ENCODE results near the gene IPPK.

IPPK gene

GRCh38 chr9:92649007-92649406 is 20.9 kb downstream of the IPPK start:
- in situ Hi-C loops (cut with HindIII; ENCODE audit: low pct_unique_long_range_greater_than_20kb, low sequenced_read_pairs): no loop called here
- TF ChIP-seq JUND (IDR thresholded peaks at IDR 0.05; ENCODE audit: low read depth): no peak
- DNase-seq (ENCODE audit: low read depth in 1 of 2, low spot score in 1 of 2): no peak

GRCh38 chr9:92648474-92648971 is 21.4 kb downstream of the IPPK start:
- no peak for DNase-seq (ENCODE audit: low read depth in 1 of 2, low spot score in 1 of 2)
- TF ChIP-seq JUND (IDR thresholded peaks at IDR 0.05; ENCODE audit: low read depth): no peak
- in situ Hi-C loops (cut with HindIII; ENCODE audit: low pct_unique_long_range_greater_than_20kb, low sequenced_read_pairs): no loop called here

- no peak for DNase-seq (ENCODE audit: low read depth in 1 of 2, low spot score in 1 of 2)
- in situ Hi-C loops (cut with HindIII; ENCODE audit: low pct_unique_long_range_greater_than_20kb, low sequenced_read_pairs): no loop called here
- no peak for TF ChIP-seq JUND (IDR thresholded peaks at IDR 0.05; ENCODE audit: low read depth)
These were observed 22.1 kb downstream of the IPPK start for GRCh38 chr9:92647671-92648473.

GRCh38 chr9:92645041-92645440 is 24.9 kb downstream of the IPPK start:
- DNase-seq (ENCODE audit: low read depth in 1 of 2, low spot score in 1 of 2): no peak
- in situ Hi-C loops (cut with HindIII; ENCODE audit: low pct_unique_long_range_greater_than_20kb, low sequenced_read_pairs): no loop called here

GRCh38 chr9:92644278-92644677 is 25.7 kb downstream of the IPPK start:
- no peak for DNase-seq (ENCODE audit: low read depth in 1 of 2, low spot score in 1 of 2)
- in situ Hi-C loops (cut with HindIII; ENCODE audit: low pct_unique_long_range_greater_than_20kb, low sequenced_read_pairs): no loop called here
- TF ChIP-seq JUND (IDR thresholded peaks at IDR 0.05; ENCODE audit: low read depth): no peak

More at GRCh38 chr9:92645041-92645440, 24.9 kb downstream of the IPPK start:
- no peak for TF ChIP-seq JUND (IDR thresholded peaks at IDR 0.05; ENCODE audit: low read depth)

GRCh38 chr9:92642564-92642963 is 27.4 kb downstream of the IPPK start:
- in situ Hi-C loops (cut with HindIII; ENCODE audit: low pct_unique_long_range_greater_than_20kb, low sequenced_read_pairs): no loop called here
- no peak for TF ChIP-seq JUND (IDR thresholded peaks at IDR 0.05; ENCODE audit: low read depth)
- no peak for DNase-seq (ENCODE audit: low read depth in 1 of 2, low spot score in 1 of 2)

GRCh38 chr9:92642041-92642451 is 27.9 kb downstream of the IPPK start:
- in situ Hi-C loops (cut with HindIII; ENCODE audit: low pct_unique_long_range_greater_than_20kb, low sequenced_read_pairs): no loop called here
- no peak for DNase-seq (ENCODE audit: low read depth in 1 of 2, low spot score in 1 of 2)
- no peak for TF ChIP-seq JUND (IDR thresholded peaks at IDR 0.05; ENCODE audit: low read depth)

GRCh38 chr9:92641092-92641809 is 28.7 kb downstream of the IPPK start:
- no peak for DNase-seq (ENCODE audit: low read depth in 1 of 2, low spot score in 1 of 2)
- no peak for TF ChIP-seq JUND (IDR thresholded peaks at IDR 0.05; ENCODE audit: low read depth)
- in situ Hi-C loops (cut with HindIII; ENCODE audit: low pct_unique_long_range_greater_than_20kb, low sequenced_read_pairs): no loop called here

GRCh38 chr9:92640398-92641091 is 29.4 kb downstream of the IPPK start:
- no peak for DNase-seq (ENCODE audit: low read depth in 1 of 2, low spot score in 1 of 2)
- TF ChIP-seq JUND (IDR thresholded peaks at IDR 0.05; ENCODE audit: low read depth): no peak
- in situ Hi-C loops (cut with HindIII; ENCODE audit: low pct_unique_long_range_greater_than_20kb, low sequenced_read_pairs): no loop called here

GRCh38 chr9:92639791-92640271 is 30.1 kb downstream of the IPPK start:
- TF ChIP-seq JUND (IDR thresholded peaks at IDR 0.05; ENCODE audit: low read depth): no peak
- no peak for DNase-seq (ENCODE audit: low read depth in 1 of 2, low spot score in 1 of 2)
- in situ Hi-C loops (cut with HindIII; ENCODE audit: low pct_unique_long_range_greater_than_20kb, low sequenced_read_pairs): no loop called here

- no peak for TF ChIP-seq JUND (IDR thresholded peaks at IDR 0.05; ENCODE audit: low read depth)
- in situ Hi-C loops (cut with HindIII; ENCODE audit: low pct_unique_long_range_greater_than_20kb, low sequenced_read_pairs): no loop called here
- no peak for DNase-seq (ENCODE audit: low read depth in 1 of 2, low spot score in 1 of 2)
These were observed 30.8 kb downstream of the IPPK start for GRCh38 chr9:92639124-92639523.

- in situ Hi-C loops (cut with HindIII; ENCODE audit: low pct_unique_long_range_greater_than_20kb, low sequenced_read_pairs): no loop called here
- TF ChIP-seq JUND (IDR thresholded peaks at IDR 0.05; ENCODE audit: low read depth): no peak
- DNase-seq (ENCODE audit: low read depth in 1 of 2, low spot score in 1 of 2): no peak
These were observed 31.3 kb downstream of the IPPK start for GRCh38 chr9:92638621-92639101.
